Limb (tissue), 2 donors: ENCODE data around the gene KCNK13.
"Not testable (repeated sequence)": the region's sequence is repeated elsewhere in the genome, so short reads cannot be mapped to it uniquely, and the experiment has no call there.

ENCODE experiments used
- DNase-seq, 2 donors: peaks; one replicate each; pipeline ENCODE4 v3.0.0-alpha.2; 2016; ENCODE audit errors: extremely low spot score in 2 of 2

Gene KCNK13

DNA sequence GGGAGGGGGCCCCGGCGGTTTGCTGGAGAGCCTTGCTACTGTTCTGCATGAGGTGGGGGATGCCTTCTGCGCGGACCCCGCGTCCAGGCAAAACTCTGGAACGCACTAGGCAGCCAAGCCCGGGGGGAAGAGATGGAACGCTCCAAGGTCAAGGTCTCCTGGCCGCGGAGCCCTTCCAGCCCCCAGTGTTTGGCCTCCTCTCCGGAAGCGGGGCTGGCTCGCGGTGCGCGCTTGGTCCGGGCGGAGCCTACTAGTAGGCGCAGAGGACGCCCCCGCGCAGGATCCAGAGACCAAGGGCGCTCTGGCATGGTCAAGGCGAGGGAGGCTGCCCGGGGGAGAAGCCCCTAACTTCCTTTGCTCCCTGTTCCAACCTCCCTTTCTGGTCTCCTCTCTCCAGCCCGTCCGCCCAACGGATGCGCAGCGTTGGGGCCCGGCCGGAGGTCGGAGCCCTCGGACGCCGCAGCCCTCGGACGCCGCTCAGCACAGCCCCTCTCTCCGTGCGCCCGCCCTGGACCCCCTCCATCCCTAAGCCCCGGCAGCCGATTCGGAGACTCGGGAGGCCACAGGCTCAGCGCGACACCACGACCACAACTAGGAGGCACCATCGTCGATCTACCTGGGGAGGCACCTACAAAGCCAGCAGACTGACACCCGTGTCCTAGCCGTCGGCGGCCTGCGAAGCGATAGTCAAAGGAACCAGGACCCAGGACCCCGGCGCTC lies 669 bp upstream of the KCNK13 start:
- DNase-seq: no peak

GRCh38 chr14:90062127-90062794 lies 467 bp downstream of the KCNK13 start:
- DNase-seq: peak in 1 of 2 donors; percentile 46

GRCh38 chr14:90062822-90063539 lies 1.2 kb downstream of the KCNK13 start:
- no peak for DNase-seq

DNA sequence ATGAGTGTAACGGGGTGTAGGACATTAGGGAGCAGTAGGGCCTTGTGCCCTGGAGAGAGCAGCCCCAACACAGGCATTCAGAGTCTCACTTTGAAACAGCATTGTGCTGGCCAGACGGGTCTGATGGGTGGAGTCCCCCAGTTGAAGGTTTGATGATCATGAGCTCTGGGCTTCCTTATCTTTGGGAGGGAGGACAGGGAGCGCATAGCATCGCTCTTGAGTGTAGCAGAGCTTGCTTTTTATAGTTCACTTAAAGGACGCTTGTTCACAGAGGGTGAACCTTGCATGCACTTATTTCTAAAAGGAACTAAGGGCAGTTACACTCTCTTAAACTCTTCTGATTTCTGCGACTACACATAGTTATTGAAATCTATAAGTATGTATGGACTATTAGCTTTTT lies 10.6 kb downstream of the KCNK13 start:
- DNase-seq: no peak

- DNase-seq: no peak
Measured at GRCh38 chr14:90079576-90079975, 17.8 kb downstream of the KCNK13 start.

DNA sequence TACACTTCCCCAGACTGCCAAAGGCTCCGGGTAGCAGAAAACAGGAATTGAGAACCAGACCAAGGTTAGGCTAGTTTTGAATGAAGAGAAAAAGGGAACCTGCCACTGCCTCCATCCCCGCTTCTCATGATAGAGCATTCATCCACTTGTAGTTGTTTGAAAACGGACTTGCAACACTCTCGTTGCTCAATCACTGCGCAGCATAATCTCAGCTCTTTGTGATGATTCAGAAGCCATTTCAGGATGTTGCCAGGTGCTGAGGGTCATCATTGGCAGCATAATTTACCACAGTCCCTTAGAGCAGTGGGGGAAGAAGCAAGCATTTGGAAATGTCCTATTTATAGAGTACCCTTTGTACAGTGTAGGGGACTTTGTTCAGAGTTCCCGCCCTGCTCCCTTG lies 25.6 kb downstream of the KCNK13 start:
- no peak for DNase-seq

DNA sequence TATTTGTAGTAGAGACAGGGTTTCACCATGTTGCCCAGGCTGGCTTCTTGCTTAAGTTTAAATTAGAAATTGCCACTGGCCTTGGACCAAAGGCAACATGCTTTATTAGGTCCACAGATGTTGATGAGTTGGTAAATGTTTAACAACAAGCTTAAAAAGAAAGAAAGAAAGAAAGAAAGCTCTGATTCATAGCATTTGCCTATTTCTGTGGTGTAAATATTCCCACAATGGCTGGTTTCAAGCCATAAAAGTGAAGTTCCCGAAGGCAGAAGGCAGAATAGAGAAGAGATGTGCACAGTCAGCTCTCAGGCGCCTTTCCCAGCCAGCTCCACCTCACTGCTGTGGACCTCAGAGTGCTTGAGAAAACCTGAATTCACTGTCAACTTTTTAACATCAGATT lies 26.4 kb downstream of the KCNK13 start:
- no peak for DNase-seq

DNA sequence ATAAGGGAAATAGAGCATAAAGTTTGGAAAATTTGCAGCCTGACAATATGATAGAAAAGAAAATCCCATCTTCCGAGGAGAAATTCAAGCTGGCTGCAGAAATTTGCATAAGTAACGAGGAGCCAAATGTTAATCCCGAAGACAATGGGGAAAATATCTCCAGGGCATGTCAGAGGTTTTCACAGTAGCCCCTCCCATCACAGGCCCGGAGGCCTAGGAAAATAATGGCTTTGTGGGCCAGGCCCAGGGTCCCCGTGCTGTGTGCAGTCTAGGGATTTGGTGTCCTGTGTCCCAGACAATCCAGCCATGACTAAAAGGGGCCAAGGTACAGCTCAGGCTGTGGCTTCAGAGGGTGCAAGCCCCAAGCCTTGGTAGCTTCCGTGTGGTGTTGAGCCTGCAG lies 27.7 kb downstream of the KCNK13 start:
- DNase-seq: not testable (repeated sequence)

DNA sequence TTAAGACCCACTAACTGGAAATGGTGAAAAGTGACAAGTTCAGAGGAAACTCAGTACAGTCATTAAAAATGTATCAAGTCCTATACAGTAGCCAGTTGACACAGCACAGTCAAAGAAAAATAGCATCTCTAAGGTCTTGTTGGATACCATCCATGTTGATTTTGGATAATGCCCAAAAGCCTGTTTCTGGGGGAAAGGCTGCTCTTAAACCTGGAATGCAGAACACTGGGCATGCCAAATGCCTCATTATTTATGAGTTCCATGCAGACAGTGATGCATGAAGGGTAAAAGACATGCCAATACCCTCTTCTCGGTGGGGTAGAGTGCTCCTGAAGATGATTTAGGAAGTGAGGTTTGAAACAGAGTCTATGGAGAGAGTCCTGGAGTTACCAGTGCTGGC lies 29.6 kb downstream of the KCNK13 start:
- peak in 1 of 2 donors; percentile 19 for DNase-seq

- DNase-seq: no peak
Measured at GRCh38 chr14:90093942-90094595, 32.3 kb downstream of the KCNK13 start.

DNA sequence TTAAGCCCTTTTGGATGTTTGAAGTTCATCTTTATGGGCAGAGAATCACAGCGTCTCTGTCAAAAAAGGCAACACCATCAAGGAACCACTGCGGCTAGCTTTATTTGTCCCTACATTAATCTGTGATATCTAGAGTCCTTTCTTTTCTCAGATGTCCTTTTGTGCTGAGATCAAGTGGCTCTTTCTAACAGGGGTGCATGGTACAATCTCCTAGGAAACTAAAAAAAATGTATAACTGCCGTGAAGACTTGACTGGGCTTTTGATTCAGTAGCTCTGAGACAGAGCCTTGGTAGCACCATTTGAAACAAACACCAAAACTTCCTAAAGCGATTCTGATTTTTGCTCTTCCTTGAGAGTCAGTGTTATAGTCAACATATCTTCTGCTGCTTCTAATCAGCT lies 33.3 kb downstream of the KCNK13 start:
- no peak for DNase-seq

GRCh38 chr14:90096566-90096965 lies 34.8 kb downstream of the KCNK13 start:
- no peak for DNase-seq

GRCh38 chr14:90103808-90104207 lies 42.0 kb downstream of the KCNK13 start:
- DNase-seq: no peak

GRCh38 chr14:90105756-90106155 lies 44.0 kb downstream of the KCNK13 start:
- no peak for DNase-seq

- no peak for DNase-seq
Measured at GRCh38 chr14:90107789-90108188, 46.0 kb downstream of the KCNK13 start.

DNA sequence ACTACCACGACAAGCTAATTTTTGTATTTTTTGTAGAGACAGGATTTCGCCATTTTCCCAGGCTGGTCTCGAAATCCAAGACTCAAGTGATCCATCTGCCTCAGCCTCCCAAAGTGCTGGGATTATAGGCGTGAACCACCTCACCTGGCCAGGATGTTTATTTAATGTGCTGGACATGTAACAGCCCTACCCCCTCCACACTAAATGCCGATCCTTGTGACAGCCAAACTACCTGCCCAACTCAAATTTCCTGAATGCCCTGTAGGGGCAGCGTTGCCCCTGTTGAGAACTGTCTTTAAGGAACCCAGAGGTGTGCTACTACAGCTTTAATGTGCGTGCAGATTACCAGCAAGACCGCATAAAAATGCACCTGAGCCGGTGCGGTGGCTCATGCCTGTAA lies 48.1 kb downstream of the KCNK13 start:
- no peak for DNase-seq

DNA sequence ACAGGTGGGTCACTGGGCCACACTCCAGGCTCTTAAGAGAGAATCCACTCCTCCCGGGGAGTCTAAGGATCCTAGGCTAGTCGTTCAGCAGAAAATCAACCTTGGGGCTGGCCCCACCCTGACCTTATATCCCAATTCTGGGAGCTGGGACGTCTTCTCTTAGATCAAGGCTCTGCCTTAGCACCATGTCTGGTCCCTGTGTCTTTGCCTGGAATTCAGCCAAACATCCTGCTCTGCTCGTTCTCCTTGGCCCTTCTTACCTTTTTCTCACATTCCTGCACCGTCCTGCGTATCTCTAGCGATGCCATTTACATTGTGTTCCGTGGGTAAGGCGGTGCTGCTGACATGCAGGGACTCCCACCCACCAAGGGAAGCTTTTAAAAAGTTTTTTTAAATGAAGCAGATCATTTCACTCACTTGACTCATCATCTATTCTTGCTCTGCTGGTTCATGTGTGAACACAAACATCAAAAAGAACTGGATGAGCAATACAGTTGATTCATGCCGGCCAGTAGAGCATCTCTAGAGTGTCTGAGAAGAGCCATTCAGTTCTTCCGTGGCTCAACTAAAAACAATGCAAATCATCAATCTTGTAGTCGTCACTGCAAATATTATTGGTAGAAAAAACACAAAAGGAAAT lies 50.2 kb downstream of the KCNK13 start:
- no peak for DNase-seq

GRCh38 chr14:90114554-90114953 lies 52.8 kb downstream of the KCNK13 start:
- no peak for DNase-seq

DNA sequence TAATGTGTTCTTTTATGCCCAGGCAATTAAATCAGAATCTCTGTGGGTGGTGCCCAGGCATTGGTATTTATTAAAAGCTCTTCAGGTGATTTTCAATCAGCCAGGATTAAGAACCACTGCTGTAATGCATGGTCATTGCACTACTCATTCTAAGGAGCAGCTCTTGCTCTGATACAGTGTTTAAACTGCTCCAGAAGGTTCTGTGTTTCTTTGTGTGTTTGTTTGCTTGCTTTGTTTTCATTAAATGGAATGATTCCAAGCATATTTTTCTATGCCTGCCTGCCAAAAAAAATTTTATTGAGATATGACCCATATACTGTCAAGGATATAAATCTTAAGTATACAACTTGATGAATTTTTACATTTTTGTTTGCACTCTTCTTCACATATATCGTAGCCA lies 54.0 kb downstream of the KCNK13 start:
- no peak for DNase-seq

GRCh38 chr14:90116444-90116843 lies 54.6 kb downstream of the KCNK13 start:
- no peak for DNase-seq

- no peak for DNase-seq
Measured at GRCh38 chr14:90118027-90118426, 56.2 kb downstream of the KCNK13 start.

DNA sequence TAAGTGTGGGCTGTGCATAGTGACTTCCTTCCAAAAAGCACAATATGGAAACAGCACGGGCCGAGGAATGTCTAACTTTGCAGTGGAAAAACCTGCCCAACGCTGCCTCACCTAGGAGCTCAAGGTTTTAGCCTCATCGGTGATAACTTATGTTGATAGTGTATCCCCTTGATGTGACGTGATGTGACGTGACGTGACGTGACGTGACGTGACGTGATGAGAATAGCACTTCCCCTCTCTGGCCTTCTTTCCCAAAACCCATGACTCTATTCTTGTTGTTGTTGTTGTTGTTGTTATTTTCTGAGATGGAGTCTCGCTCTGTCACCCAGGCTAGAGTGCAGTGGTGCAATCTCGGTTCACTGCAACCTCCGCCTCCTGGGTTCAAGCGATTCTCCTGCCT lies 64.5 kb downstream of the KCNK13 start:
- no peak for DNase-seq
